Measurements from ENCODE around the gene TXK.

The TXK gene

DNA sequence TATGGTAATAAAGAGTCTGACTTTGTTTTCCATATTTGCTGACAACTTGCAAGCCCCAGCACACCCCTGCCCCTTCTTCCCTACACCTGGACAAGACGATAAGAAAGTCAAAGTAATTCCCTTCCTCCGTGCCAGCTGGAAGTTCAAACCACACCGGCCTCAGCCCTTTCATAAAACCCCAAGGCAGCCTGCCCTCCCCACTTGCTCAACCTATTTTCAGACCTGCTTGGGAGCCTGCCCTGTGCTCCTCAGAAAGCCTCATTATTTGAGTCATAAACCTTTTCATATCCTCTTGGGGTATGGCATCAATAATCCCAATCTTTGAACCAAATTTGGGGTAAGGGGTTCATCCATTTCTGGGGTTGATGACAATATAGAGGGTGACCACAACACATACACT lies 88.0 kb downstream of the TXK start:
- peak; percentile 13 for DNase-seq

DNA sequence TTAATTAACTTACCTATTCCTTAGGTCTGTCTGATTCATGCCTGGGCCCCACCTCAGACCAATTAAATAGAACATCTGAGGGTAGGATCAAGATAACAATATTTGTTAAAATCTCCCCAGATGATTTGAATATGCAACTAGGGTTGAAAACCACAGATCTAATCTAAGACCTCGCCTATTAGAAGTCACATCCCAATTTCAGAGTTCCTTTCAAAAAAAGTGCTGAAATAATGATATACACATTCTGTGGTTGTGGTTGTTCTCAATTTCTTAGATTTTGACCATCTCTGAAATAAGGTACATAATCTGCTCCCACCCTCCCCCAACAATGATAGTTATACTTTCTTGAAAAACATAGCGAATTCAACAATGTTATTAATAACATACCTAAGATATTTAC lies 89.8 kb downstream of the TXK start:
- no peak for DNase-seq

DNA sequence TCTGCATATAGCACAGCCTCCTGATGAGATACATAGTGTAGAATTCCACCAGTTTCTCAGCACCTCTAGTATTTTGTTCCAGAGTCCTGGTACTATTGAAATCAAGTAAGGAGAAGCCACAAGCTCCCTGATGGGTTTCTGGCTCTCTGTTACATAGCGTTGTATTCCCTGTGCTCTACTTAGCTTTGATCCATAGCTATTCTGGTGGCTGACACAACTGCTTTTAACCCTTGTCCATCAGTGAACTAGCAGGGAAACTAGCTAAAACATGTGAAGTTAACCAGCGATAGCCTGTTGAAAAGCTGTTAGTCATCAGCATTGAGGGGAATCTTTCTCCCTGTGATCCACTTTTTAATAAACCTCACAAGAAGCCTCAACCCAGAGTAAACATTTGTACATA lies 90.5 kb downstream of the TXK start:
- DNase-seq: no peak

DNA sequence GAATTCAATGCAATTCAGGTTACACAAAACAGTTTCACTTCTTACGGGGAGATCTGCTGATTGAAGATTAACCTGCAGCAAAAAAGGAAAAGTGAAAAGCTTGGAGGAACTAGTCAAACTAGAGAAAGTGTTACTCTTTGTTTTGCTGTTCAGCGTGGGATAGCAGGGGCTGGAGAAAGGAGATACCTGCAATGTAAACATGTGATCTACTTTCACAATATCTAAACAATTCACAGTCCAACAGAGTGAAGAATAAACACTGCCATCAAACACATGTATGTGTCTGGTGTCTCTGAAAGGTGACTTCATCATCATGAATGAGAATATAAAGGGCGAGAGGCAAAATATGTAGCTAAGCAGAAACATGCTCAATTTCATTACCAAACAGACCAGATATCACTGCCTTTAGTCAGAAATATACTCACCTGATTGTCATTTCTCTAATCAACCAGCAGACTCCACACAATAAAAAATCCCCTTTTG lies 91.0 kb downstream of the TXK start:
- no peak for DNase-seq

DNA sequence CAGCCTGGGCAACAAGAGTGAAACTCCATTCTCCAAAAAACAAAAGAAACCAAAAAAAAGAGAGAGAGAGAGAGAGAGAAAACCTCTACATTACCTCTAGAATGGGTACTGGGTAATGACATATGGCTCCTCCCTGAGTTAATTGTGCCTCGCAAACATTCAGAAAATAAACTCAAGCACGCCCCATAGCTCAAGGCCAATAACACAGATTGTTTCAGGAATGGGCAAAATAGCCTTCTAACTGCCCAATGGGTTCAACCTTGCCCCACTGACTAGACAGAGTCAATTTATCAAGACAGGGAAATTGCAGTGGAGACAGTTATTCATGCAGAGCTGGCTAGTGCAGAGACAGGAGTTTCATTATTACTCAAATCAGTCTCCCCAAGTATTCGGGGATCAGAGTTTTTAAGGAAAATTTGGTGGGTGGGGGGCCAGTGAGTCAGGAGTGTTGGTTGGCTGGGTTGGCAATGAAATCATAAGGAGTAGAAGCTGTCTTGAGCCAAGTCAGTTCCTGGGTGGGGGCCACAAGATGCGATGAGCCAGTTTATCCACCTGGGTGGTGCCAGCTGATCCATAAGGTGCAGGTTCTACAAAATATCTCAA lies 92.4 kb downstream of the TXK start:
- DNase-seq: no peak

DNA sequence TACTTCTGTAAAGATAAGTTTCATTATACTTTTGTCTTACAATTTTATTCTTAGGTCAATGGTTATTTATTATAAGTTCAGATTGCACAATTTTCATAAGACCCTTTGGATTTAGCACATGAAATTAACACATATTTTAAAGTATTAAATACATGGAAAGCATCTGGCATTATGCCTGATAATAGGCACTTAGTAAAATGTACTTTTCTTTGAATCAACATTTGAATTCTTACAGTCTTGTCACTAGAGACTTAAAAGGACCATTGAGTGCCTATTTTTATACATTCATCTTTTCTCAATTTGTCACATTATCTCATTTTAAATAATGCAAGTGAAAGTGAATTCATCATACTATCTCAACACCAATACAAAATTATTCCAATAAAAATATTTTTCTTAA lies 94.5 kb downstream of the TXK start:
- no peak for DNase-seq

DNA sequence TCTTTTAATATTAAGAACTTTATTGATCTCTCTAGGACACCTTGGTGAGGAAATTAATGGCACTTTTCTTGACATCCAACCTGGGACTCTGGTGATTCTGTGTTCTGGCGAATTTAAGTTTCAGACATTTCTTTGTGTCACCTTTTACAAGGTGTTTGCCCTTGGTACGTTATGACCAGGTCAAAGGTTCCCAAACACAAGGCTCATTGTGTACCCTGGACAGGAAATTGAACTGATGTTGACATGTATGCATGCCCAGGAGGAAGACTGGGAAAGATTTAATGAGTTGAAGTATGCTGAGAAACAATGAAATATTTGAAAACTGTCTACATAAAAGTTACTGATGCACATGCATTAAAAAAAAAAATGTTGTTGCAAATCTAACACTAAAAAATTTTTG lies 95.4 kb downstream of the TXK start:
- no peak for DNase-seq

DNA sequence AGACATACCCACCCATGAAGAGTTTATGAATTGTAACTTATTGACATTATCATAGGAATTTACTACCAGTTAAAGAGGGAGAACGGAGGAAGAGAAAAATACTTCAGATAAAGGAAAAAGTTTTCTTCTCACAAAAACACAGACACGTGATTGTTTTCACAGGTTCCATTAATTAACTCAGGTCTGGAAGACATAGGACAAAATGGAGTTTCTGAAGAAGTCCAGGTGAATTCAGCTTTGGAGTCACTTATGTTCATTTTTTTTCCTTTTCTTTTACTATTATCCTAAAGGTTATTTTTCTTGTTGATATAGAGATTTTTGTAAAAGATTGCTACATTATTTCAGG lies 97.0 kb downstream of the TXK start:
- DNase-seq: no peak

DNA sequence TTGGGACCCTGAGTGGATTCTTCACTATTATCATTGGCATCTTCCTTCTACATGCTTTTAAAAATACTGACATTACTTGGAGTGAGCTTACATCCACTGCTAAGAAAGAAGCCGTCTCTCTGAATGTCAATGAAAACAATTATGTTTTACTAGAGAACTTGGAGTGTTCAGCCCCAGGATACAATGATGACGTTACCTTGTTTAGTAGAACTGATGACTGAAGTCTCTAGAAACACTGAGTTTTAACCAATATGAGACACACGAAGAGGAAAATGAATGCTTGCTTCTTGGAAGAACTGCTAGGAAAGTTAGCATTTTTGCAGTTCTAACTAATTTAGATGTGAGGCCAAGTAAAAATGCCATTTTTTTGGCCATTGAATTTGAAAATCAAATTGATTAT lies 98.1 kb downstream of the TXK start:
- DNase-seq: no peak

DNA sequence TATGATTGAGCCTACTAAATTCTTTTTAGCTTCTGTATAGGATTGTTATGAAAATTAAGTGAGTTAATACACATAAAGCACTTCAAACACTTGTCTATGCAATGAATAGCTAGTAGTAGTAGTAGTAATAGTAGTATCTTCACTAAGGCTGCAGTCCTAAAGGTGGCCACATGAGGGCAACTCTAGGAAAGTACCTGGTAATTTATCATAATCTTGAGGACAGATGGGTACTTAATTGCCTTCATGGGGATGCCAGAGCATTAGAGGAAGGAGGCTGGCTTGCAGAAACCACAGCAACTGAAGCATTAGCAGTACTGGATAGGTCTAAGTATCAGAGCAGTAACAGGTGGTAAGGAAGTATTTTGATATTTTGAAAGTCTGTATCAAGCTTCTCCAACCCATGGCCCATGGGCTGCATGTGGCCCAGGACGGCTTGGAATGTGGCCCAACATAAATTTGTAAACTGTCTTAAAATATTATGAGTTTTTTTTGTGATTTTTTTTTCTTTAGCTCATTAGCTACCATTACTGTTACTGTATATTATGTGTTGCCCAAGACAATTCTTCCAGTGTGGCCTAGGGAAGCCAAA lies 100.1 kb downstream of the TXK start:
- DNase-seq: peak; percentile 65

DNA sequence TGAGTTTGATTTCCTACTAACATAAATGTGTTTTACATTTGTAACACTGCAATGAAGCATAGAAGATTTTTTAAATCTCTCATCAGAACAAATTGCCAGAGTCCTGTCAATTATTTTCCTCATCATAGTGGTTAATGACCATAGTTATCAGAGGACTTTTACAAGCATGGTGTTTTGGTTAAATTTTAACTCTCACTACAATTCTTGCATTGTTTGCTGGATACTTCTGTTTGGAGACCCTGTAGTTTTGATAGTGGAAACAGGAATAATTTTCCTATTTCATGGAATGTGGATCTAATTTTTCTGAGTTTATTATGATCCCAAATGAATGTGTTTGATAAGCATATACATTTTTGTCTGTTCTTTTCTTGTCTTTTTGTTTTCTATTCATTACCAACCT lies 100.6 kb downstream of the TXK start:
- no peak for DNase-seq

DNA sequence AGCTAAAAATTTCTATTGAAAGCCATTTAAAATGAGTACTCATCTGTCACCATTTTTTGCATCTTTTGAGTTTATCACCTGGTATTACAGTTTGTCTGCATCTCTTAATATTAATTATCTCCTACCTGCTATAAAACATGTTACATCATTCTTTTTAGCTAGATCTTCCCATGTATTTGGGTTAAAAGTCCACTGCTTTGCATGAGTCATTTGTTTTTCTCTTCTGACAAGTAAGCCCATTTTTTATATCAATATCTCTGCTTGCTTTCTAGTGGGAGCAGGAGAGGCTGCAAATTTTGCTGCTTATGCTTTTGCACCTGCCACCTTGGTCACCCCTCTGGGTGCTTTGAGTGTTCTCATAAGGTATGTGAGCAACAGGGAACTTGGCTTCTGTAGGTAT lies 101.3 kb downstream of the TXK start:
- no peak for DNase-seq

DNA sequence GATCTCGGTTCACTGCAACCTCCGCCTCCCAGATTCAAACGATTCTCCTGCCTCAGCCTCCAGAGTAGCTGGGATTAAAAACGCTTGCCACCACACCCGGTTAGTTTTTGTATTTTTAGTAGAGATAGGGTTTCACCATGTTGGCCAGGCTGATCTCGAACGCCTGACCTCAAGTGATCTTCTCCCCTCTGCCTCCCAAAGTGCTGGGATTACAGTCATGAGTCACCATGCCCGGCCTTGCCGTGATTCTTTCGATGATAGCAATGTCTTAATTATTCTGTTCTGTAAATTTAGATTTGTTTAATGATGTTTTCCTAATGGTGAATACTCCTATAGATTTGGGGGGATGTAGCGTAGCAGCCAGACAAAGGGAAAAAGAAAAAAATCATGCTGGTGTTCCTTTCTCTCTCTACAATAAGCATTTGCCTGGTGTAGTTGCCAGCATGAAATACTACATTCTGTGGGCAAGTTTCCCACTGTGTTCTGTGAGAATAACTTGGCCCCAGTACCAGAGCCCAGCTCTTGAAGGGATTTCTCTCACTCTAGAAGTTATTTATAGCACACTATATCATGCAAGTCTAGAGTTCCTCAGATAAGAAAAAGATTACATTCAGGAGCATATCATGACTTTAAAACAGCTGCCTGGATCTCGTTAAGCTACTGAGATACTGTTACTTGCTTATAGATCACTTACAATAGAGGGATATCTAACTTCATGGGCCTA lies 102.1 kb downstream of the TXK start:
- no peak for DNase-seq

DNA sequence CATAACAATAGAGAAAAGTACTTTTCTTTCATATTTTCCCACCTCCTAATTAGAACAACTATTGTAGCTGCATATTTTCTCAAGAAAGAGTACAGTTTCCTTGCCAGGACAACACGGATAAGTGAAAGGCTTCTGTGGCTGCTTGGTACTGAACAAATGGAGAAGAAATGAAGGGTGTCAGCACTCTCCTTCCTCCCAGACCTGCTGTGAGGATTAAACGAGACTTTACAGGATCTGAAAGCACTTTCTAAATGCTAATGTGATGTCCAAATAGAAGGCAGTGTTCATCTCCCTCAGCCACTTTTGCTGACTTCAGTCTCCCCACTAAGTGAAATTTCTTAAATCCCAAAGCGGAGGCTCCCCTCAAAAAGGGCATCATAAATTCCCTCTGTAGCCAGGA lies 103.6 kb downstream of the TXK start:
- DNase-seq: no peak

DNA sequence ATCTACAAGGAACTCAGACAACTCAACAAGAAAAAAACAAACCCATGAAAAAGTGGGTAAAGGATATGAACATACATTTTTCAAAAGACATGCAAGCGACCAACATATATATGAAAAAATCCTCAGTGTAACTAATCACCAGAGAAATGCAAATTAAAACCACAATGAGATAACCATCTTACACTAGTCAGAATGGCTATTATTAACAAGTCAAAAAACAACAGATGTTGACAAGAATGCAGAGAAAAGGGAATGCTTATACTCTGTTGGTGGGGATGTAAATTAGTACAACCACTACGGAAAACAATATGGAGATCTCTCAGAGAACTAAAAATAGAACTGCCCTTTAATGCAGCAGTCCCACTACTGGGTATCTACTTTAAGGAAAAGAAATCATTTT lies 105.4 kb downstream of the TXK start:
- no peak for DNase-seq

DNA sequence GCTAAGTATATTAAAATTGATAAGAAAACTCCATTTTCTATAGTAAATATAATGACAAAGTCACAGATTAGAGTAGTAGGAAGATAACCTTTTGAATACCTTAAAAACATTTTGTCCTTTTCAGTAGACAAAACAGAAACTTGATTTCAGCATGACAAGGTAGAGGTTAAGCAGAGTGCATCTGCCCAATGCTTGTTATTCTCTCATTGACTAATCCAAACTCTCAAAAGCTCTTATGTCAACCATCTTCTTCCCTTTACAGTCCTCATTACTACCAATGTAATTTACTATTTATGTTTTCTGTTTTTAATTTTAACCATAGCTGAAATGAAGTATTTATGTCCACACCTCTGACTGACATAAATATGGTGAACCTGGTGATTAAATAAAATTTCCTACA lies 106.4 kb downstream of the TXK start:
- DNase-seq: no peak

DNA sequence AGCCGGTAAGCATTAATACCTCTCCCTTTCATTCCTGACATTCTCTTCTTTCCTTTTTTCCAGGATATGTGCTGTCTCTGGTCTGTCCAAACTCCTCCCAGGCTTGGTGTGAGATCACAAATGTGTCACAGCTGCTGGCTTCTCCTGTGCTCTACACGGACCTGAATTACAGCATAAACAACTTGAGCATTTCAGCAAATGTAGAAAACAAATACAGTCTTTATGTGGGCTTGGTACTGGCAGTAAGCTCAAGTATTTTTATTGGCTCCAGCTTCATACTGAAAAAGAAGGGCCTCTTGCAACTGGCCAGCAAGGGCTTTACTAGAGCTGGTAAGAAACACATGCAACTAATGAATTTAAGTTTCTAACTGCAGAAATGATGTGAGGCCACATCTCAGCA lies 109.0 kb downstream of the TXK start:
- no peak for DNase-seq

DNA sequence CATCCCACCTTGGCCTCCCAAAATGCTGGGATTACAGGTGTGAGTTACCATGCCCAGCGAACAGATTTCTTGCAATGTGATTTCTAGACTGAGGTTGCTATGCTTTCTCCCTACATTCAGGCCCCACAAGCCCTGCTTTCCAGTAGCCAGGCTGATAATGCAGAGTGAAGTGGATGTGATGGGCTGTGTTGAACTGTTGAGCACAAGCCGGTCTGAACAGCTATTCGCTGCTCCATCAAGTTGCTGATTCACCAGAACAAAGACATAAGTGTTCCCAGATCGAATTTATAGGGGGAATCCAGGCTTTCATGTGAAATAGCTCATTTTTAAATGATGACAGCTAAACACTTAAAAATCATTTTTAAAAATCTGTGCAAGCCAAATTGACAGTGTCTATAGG lies 109.5 kb downstream of the TXK start:
- no peak for DNase-seq

DNA sequence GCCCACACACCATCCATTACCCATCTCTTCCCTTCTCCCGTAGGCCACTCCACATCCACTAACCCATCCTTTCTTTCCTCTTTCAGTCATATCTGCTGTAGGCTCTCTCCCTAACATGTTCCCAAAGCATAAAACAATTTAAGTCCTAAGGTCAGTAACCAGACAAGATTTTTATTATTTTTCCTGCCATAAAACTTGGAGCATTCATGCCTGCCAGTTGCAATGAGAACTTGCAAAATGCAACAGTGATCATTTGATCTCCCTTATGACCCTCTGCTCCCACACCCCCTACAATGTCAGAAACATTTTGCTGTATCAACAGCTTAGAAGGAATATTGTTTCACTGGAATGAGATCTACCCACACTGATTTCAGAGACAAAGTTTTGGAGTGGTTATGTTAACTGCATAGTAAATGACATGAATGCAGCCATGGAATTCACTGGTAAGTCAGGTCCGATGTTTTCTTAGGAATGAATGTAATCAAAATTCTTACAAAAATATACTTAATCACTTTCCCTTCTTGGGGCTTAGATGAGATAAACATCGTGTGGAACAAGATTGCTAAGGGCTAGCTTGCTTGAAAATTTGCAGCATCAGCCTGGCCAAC lies 111.8 kb downstream of the TXK start:
- DNase-seq: no peak

DNA sequence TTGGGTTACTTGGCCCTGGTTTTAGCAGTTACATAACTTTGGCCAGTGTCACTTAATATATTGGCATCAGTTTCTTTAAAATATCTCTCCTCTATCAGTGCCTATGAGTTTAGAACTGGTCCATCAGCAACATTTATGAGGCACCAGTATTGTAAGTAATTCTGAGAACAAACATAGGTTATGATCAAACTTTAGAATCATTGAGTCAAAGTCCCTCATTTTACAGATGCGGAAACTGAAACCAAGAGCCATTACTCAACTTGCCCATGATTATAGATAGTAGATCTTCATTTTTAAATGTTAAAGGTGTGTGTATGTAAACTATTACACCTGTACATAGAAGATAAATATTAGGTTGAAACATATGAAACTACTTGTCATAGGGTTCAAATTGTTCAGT lies 113.0 kb downstream of the TXK start:
- no peak for DNase-seq

DNA sequence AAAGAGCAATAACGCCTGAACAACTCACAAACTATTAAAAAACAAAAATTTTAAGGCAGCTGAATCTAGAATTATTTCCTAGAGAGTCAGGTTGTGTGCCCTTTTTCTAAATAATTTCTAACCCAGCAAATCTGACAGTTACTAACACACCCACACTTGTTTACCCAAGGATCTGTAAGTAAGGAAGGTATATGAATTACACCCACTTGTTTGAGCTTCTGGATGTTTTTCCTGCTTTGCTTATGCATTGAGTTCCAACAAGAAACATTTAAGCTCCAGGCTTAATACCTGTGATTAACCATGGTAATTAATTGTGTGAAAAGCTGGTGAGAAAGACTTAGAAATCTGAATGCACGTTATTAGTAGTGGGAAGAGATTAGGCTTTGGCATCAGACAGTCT lies 115.9 kb downstream of the TXK start:
- no peak for DNase-seq

DNA sequence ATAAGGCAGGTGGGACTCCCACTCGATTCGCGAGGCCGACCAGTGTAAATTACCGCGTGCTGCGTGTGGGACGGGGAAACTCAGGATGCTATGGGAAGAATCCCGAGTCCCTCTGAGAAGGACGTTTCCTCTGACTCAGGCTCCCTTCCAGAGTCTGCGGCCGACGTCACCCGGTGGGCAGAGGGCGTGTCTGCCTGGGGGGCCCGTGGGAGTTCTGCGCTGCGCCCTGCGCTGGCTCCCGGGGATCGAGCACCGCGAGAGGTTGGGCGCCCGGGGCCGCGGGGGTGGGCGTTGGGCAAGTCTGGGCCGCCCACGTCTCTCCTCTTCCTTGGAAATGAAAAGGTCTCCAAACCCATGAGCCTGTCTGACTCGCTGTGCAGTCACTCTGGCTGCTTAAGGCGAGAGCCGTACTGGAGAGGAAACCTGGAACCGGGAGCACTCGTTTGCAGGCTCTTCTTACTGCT lies 116.9 kb downstream of the TXK start:
- no peak for DNase-seq
